ENCODE data around the gene ZG16. TPM values are rescaled to one million over a fixed set of nuclear protein-coding genes. Genes with fewer than 3 reads are reported as not detected.

Gene ZG16
- total and polyA plus RNA-seq, 2 experiments from 2014 or later: not detected

DNA sequence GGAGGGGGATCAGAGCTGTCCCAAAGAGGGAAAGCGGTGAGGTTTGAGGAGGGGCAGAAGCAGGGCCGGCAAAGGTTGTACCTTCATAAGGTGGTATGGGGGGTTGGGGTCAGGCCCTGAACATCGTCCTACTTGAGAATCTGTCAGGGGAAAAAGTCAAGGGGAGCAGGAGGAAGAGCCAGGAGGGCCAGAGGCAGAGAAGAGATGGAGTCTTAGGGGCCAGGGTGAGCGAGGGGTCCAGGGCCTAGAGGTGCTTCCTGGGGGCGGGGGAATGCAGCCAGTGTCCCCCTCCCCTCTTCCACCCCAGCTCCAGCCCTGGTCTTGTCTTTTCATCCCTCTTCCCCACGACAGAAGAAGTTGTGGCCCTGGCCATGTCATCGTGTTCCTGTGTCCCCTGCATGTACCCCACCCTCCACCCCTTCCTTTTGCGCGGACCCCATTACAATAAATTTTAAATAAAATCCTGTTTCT, 32.7 kb downstream of the ZG16 start:
- Histone ChIP-seq H3K27me3 (ENCODE audit: insufficient read depth) (no peaks in the 10 kb centered on the region), H3K9me2 (ENCODE audit: insufficient read depth) (no peaks in the 10 kb centered on the region), H3K4me1 (ENCODE audit: insufficient read depth) (peaks cover 57% of the 10 kb centered on the region), H3K4me3 (peak overlapping the region; percentile 100; the same call in 1 of the 2 replicates), H3K79me2 (replicated peaks; ENCODE audit: insufficient read depth) (peaks cover 28% of the 10 kb centered on the region), H3K36me3 (ENCODE audit: insufficient read depth) (peaks cover 9% of the 10 kb centered on the region; the same call in 1 of the 2 replicates), H3K27ac (ENCODE audit: low read depth) (peak overlapping the region; percentile 88), H4K20me1 (replicated peaks; ENCODE audit: insufficient read depth) (peaks cover 13% of the 10 kb centered on the region; the same call in 1 of the 2 replicates), H2AFZ (no peak overlapping the region), H3K4me2 (peak overlapping the region; percentile 97), H3F3A (replicated peaks; ENCODE audit: low read depth) (peaks cover 33% of the 10 kb centered on the region)
- Mint-ChIP-seq H3K27me3 (ENCODE audit: insufficient read depth, low read depth, poor library complexity) (peaks cover 46% of the 10 kb centered on the region), H3K4me1 (peaks cover 53% of the 10 kb centered on the region), H3K4me3 (peak overlapping the region; percentile 86), H3K9me3 (peaks cover 4% of the 10 kb centered on the region), H3K27ac (peak overlapping the region; percentile 75), H3K36me3 (ENCODE audit: low read depth) (peaks cover 31% of the 10 kb centered on the region)
- ATAC-seq: no peak
- DNase-seq (ENCODE audit: low spot score): peak; percentile 47
- TF ChIP-seq, protein P1, sequence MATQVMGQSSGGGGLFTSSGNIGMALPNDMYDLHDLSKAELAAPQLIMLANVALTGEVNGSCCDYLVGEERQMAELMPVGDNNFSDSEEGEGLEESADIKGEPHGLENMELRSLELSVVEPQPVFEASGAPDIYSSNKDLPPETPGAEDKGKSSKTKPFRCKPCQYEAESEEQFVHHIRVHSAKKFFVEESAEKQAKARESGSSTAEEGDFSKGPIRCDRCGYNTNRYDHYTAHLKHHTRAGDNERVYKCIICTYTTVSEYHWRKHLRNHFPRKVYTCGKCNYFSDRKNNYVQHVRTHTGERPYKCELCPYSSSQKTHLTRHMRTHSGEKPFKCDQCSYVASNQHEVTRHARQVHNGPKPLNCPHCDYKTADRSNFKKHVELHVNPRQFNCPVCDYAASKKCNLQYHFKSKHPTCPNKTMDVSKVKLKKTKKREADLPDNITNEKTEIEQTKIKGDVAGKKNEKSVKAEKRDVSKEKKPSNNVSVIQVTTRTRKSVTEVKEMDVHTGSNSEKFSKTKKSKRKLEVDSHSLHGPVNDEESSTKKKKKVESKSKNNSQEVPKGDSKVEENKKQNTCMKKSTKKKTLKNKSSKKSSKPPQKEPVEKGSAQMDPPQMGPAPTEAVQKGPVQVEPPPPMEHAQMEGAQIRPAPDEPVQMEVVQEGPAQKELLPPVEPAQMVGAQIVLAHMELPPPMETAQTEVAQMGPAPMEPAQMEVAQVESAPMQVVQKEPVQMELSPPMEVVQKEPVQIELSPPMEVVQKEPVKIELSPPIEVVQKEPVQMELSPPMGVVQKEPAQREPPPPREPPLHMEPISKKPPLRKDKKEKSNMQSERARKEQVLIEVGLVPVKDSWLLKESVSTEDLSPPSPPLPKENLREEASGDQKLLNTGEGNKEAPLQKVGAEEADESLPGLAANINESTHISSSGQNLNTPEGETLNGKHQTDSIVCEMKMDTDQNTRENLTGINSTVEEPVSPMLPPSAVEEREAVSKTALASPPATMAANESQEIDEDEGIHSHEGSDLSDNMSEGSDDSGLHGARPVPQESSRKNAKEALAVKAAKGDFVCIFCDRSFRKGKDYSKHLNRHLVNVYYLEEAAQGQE (IDR thresholded peaks at IDR 0.05; ENCODE audit: unreplicated experiment): no peak
- no peak for TF ChIP-seq ZNF114 (CRISPR knock-in tag; IDR thresholded peaks at IDR 0.05)
- no peak for TF ChIP-seq JUNB (IDR thresholded peaks at IDR 0.05; ENCODE audit: unreplicated experiment)
- TF ChIP-seq STAT1 (IDR thresholded peaks at IDR 0.05; ENCODE audit: unreplicated experiment): no peak
- TF ChIP-seq POLR2AphosphoS5 (IDR thresholded peaks at IDR 0.05; ENCODE audit: low read depth): no peak
- TF ChIP-seq EZH2 (IDR thresholded peaks at IDR 0.05; ENCODE audit: low read depth, unreplicated experiment): no peak
- TF ChIP-seq, protein P2, sequence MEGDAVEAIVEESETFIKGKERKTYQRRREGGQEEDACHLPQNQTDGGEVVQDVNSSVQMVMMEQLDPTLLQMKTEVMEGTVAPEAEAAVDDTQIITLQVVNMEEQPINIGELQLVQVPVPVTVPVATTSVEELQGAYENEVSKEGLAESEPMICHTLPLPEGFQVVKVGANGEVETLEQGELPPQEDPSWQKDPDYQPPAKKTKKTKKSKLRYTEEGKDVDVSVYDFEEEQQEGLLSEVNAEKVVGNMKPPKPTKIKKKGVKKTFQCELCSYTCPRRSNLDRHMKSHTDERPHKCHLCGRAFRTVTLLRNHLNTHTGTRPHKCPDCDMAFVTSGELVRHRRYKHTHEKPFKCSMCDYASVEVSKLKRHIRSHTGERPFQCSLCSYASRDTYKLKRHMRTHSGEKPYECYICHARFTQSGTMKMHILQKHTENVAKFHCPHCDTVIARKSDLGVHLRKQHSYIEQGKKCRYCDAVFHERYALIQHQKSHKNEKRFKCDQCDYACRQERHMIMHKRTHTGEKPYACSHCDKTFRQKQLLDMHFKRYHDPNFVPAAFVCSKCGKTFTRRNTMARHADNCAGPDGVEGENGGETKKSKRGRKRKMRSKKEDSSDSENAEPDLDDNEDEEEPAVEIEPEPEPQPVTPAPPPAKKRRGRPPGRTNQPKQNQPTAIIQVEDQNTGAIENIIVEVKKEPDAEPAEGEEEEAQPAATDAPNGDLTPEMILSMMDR (conservative IDR thresholded peaks at IDR 0.05; ENCODE audit: low read depth in 2 of 2): no peak
- TF ChIP-seq, protein P3, sequence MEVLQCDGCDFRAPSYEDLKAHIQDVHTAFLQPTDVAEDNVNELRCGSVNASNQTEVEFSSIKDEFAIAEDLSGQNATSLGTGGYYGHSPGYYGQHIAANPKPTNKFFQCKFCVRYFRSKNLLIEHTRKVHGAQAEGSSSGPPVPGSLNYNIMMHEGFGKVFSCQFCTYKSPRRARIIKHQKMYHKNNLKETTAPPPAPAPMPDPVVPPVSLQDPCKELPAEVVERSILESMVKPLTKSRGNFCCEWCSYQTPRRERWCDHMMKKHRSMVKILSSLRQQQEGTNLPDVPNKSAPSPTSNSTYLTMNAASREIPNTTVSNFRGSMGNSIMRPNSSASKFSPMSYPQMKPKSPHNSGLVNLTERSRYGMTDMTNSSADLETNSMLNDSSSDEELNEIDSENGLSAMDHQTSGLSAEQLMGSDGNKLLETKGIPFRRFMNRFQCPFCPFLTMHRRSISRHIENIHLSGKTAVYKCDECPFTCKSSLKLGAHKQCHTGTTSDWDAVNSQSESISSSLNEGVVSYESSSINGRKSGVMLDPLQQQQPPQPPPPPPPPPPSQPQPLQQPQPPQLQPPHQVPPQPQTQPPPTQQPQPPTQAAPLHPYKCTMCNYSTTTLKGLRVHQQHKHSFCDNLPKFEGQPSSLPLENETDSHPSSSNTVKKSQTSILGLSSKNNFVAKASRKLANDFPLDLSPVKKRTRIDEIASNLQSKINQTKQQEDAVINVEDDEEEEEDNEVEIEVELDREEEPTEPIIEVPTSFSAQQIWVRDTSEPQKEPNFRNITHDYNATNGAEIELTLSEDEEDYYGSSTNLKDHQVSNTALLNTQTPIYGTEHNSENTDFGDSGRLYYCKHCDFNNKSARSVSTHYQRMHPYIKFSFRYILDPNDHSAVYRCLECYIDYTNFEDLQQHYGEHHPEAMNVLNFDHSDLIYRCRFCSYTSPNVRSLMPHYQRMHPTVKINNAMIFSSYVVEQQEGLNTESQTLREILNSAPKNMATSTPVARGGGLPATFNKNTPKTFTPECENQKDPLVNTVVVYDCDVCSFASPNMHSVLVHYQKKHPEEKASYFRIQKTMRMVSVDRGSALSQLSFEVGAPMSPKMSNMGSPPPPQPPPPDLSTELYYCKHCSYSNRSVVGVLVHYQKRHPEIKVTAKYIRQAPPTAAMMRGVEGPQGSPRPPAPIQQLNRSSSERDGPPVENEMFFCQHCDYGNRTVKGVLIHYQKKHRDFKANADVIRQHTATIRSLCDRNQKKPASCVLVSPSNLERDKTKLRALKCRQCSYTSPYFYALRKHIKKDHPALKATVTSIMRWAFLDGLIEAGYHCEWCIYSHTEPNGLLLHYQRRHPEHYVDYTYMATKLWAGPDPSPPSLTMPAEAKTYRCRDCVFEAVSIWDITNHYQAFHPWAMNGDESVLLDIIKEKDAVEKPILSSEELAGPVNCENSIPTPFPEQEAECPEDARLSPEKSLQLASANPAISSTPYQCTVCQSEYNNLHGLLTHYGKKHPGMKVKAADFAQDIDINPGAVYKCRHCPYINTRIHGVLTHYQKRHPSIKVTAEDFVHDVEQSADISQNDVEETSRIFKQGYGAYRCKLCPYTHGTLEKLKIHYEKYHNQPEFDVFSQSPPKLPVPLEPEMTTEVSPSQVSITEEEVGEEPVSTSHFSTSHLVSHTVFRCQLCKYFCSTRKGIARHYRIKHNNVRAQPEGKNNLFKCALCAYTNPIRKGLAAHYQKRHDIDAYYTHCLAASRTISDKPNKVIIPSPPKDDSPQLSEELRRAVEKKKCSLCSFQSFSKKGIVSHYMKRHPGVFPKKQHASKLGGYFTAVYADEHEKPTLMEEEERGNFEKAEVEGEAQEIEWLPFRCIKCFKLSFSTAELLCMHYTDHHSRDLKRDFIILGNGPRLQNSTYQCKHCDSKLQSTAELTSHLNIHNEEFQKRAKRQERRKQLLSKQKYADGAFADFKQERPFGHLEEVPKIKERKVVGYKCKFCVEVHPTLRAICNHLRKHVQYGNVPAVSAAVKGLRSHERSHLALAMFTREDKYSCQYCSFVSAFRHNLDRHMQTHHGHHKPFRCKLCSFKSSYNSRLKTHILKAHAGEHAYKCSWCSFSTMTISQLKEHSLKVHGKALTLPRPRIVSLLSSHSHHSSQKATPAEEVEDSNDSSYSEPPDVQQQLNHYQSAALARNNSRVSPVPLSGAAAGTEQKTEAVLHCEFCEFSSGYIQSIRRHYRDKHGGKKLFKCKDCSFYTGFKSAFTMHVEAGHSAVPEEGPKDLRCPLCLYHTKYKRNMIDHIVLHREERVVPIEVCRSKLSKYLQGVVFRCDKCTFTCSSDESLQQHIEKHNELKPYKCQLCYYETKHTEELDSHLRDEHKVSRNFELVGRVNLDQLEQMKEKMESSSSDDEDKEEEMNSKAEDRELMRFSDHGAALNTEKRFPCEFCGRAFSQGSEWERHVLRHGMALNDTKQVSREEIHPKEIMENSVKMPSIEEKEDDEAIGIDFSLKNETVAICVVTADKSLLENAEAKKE (CRISPR knock-in tag; IDR thresholded peaks at IDR 0.05): no peak

Measured in GM23338 (cell line).